WTC11 (cell line): Measurements from ENCODE around the gene RPS6KA5. TPM values are rescaled to one million over a fixed set of nuclear protein-coding genes. Genes with fewer than 3 reads are reported as not detected.

Source experiments
- ATAC-seq: fragments of 200-7000 bp; cut with Tn5 transposase; 2 replicates; pipeline ENCODE4 v1.10.0; 2021; ENCODE audit warnings: mild to moderate bottlenecking, moderate library complexity
- CTCF ChIA-PET: fragments of 300-600 bp; sonication (Branson Sonifier 250); formaldehyde crosslinking; loops from one replicate; lab custom pipeline; 2021; ENCODE audit warnings: antibody characterized with exemption; lab: Charles Lee
- POLR2A ChIA-PET: fragments of 350-600 bp; sonication (Branson Sonifier 250); formaldehyde crosslinking; loops from one replicate; lab custom pipeline; 2021; ENCODE audit warnings: antibody characterized with exemption; lab: Charles Lee
- DNase-seq: peaks from one replicate; pipeline ENCODE4 v3.0.0; 2021; ENCODE audit warnings: low spot score
- H3K27ac Mint-ChIP-seq: 2 replicates; pipeline ENCODE4 v1.8.0; 2021; ENCODE audit warnings: mixed read lengths
- H3K27me3 Mint-ChIP-seq: 2 replicates; pipeline ENCODE4 v1.8.0; 2021; ENCODE audit warnings: low read depth, mild to moderate bottlenecking, moderate library complexity, mixed read lengths
- H3K36me3 Mint-ChIP-seq: 2 replicates; pipeline ENCODE4 v1.8.0; 2021; ENCODE audit warnings: mixed read lengths
- H3K4me1 Mint-ChIP-seq: 2 replicates; pipeline ENCODE4 v1.8.0; 2022; ENCODE audit warnings: mixed read lengths
- H3K4me3 Mint-ChIP-seq: 2 replicates; pipeline ENCODE4 v1.8.0; 2021; ENCODE audit warnings: mild to moderate bottlenecking, moderate library complexity, mixed read lengths
- H3K9me3 Mint-ChIP-seq: 2 replicates; pipeline ENCODE4 v1.8.0; 2021; ENCODE audit warnings: mixed read lengths
- EMX1 ChIP-seq: fragments of 250-450 bp; sonication (Bioruptor Pico); IDR thresholded peaks from 2 replicates; pipeline ENCODE4 v1.8.0; 2021; ENCODE audit warnings: mild to moderate bottlenecking
- FOXP1 ChIP-seq: sonication (generic); formaldehyde crosslinking; IDR thresholded peaks from 2 replicates; pipeline ENCODE4 v1.8.0; 2022; ENCODE audit warnings: missing genetic modification reagents, mild to moderate bottlenecking, moderate library complexity, borderline replicate concordance
- HMGA2 ChIP-seq: fragments of 250-450 bp; sonication (Bioruptor Pico); IDR thresholded peaks from 2 replicates; pipeline ENCODE4 v1.4.0; 2021; ENCODE audit warnings: mild to moderate bottlenecking, moderate library complexity
- IRF2 ChIP-seq: sonication (generic); formaldehyde crosslinking; IDR thresholded peaks from 2 replicates; pipeline ENCODE4 v1.8.0; 2022; ENCODE audit warnings: low read depth, missing genetic modification reagents, borderline replicate concordance
- KAT7 ChIP-seq: sonication (generic); formaldehyde crosslinking; IDR thresholded peaks from 2 replicates; pipeline ENCODE4 v1.8.1; 2023; ENCODE audit warnings: missing genetic modification reagents, mild to moderate bottlenecking, borderline replicate concordance
- MXD4 ChIP-seq: fragments of 250-450 bp; sonication (Bioruptor Pico); IDR thresholded peaks from 2 replicates; pipeline ENCODE4 v1.8.0; 2021; ENCODE audit warnings: mild to moderate bottlenecking, moderate library complexity, borderline replicate concordance
- MYBL2 ChIP-seq: sonication (generic); formaldehyde crosslinking; IDR thresholded peaks from 2 replicates; pipeline ENCODE4 v1.8.1; 2023; ENCODE audit warnings: mild to moderate bottlenecking, moderate library complexity, missing genetic modification reagents
- NFE2L1 ChIP-seq: sonication (generic); formaldehyde crosslinking; IDR thresholded peaks from 2 replicates; pipeline ENCODE4 v1.8.1; 2023; ENCODE audit warnings: missing genetic modification reagents
- PRRX2 ChIP-seq: fragments of 250-450 bp; sonication (Bioruptor Pico); IDR thresholded peaks from 2 replicates; pipeline ENCODE4 v1.8.0; 2021; ENCODE audit warnings: mild to moderate bottlenecking
- SMAD4 ChIP-seq: sonication (generic); formaldehyde crosslinking; IDR thresholded peaks from 2 replicates; pipeline ENCODE4 v1.8.0; 2022; ENCODE audit warnings: mild to moderate bottlenecking, missing genetic modification reagents
- TCF7 ChIP-seq: sonication (generic); formaldehyde crosslinking; IDR thresholded peaks from 2 replicates; pipeline ENCODE4 v1.8.0; 2022; ENCODE audit warnings: mild to moderate bottlenecking, low read depth, missing genetic modification reagents, moderate library complexity
- ZBTB21 ChIP-seq: sonication (generic); formaldehyde crosslinking; IDR thresholded peaks from 2 replicates; pipeline ENCODE4 v1.8.1; 2023; ENCODE audit warnings: mild to moderate bottlenecking, missing genetic modification reagents, borderline replicate concordance
- ZNF138 ChIP-seq: sonication (generic); formaldehyde crosslinking; conservative IDR thresholded peaks from 2 replicates; pipeline ENCODE4 v1.8.1; 2022; ENCODE audit warnings: mild to moderate bottlenecking, moderate library complexity, missing genetic modification reagents
- ZNF263 ChIP-seq: sonication (generic); formaldehyde crosslinking; IDR thresholded peaks from 2 replicates; pipeline ENCODE4 v1.8.1; 2022; ENCODE audit warnings: low read depth, mild to moderate bottlenecking, moderate library complexity, missing genetic modification reagents
- total RNA-seq: library from RNA; stranded (reverse); gene quantifications from 3 replicates; pipeline ENCODE4 v1.2.3, GENCODE V29; 2021
- TF ChIP-seq, protein P1 (sequence below): sonication (generic); formaldehyde crosslinking; IDR thresholded peaks from 2 replicates; pipeline ENCODE4 v1.8.1; 2023; ENCODE audit warnings: mild to moderate bottlenecking, missing genetic modification reagents, borderline replicate concordance
- TF ChIP-seq, protein P2 (sequence below): fragments of 200-600 bp; IDR thresholded peaks from 2 replicates; pipeline ENCODE4 v1.8.0; 2022; ENCODE audit warnings: antibody characterized with exemption
- TF ChIP-seq, protein P3 (sequence below): sonication (generic); formaldehyde crosslinking; IDR thresholded peaks from 2 replicates; pipeline ENCODE4 v1.8.1; 2022; ENCODE audit warnings: low read depth, missing genetic modification reagents, borderline replicate concordance
- TF ChIP-seq, protein P4 (sequence below): sonication (generic); formaldehyde crosslinking; IDR thresholded peaks from 2 replicates; pipeline ENCODE4 v1.8.1; 2023; ENCODE audit warnings: mild to moderate bottlenecking, missing genetic modification reagents, moderate library complexity
- TF ChIP-seq, protein P5 (sequence below): fragments of 250-450 bp; sonication (Bioruptor Pico); IDR thresholded peaks from 2 replicates; pipeline ENCODE4 v1.9.0; 2021; ENCODE audit warnings: mild to moderate bottlenecking
- TF ChIP-seq, protein P6 (sequence below): fragments of 250-450 bp; sonication (Bioruptor Pico); IDR thresholded peaks from 2 replicates; pipeline ENCODE4 v1.9.0; 2021; ENCODE audit warnings: moderate library complexity, mild to moderate bottlenecking, inconsistent platforms, borderline replicate concordance
- TF ChIP-seq, protein P7 (sequence below): sonication (generic); formaldehyde crosslinking; IDR thresholded peaks from 2 replicates; pipeline ENCODE4 v1.8.1; 2023; ENCODE audit warnings: mild to moderate bottlenecking, missing genetic modification reagents, moderate library complexity

RPS6KA5 gene
- total RNA-seq, 1 experiment from 2014 or later = 5.2 TPM

DNA sequence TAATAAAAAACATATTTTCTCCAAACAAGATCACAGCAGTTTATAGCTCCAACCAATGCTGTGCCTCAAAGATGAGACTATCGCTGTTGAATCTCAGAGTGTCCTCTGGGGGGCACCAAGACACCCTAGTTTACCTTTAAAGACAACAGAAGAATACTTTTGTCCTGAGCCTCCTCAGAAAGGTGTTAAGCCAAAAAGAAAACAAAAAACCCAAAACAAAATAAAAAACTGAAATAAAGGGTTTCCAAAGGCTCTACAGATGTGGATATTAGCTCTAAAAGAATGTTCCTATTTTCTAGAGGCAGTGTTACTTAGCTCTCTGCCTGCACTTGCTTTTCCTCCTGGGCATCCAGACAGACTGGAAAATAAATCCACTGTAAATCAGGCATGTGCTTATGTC lies 157.3 kb downstream of the RPS6KA5 start:
- H3K4me1 Mint-ChIP-seq = peaks cover 8% of the 10 kb centered on the region
- POLR2A ChIA-PET = no interaction called here
- DNase-seq = peak; percentile 45

DNA sequence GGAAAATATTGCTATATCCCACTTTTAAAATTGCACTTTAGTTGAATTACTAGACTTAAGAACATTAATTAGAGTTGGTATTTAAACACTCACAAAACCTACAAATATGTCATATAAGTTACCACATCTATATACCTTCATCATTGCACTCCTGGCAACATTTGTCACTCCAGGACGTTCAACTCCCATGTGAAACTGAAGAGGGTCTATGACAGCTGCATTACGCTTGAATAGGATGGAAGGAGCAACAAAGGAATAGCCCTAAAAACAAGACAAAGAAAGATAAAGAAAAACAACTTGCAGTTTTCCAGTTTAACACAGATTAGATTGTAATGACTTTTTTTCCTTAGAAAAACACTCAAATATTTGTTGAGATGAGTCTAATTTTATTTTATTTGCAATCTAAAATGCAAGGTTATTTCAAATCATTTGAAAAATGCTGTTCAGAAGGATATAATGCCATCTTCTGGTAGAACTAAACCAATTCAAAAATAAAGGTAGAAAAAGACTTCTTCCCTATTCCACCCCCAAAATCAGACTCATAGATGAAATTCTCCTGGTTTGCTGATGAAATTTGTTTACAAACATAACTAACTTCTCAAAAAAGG lies 159.9 kb downstream of the RPS6KA5 start:
- CTCF ChIA-PET = interaction anchor here (0.7 to 4.5 kb wide), 7 partner anchors 52 to 273 kb away, joined by 3 to 43 read pairs (median 3); no protein-coding TSS in a partner anchor

More for the DNA sequence above, 157.3 kb downstream of the RPS6KA5 start:
- no peak overlapping the region for H3K27ac Mint-ChIP-seq
- no peaks in the 10 kb centered on the region for H3K9me3 Mint-ChIP-seq
- ATAC-seq = peak; percentile 92
- H3K27me3 Mint-ChIP-seq = no peaks in the 10 kb centered on the region
- TF ChIP-seq, protein P1, sequence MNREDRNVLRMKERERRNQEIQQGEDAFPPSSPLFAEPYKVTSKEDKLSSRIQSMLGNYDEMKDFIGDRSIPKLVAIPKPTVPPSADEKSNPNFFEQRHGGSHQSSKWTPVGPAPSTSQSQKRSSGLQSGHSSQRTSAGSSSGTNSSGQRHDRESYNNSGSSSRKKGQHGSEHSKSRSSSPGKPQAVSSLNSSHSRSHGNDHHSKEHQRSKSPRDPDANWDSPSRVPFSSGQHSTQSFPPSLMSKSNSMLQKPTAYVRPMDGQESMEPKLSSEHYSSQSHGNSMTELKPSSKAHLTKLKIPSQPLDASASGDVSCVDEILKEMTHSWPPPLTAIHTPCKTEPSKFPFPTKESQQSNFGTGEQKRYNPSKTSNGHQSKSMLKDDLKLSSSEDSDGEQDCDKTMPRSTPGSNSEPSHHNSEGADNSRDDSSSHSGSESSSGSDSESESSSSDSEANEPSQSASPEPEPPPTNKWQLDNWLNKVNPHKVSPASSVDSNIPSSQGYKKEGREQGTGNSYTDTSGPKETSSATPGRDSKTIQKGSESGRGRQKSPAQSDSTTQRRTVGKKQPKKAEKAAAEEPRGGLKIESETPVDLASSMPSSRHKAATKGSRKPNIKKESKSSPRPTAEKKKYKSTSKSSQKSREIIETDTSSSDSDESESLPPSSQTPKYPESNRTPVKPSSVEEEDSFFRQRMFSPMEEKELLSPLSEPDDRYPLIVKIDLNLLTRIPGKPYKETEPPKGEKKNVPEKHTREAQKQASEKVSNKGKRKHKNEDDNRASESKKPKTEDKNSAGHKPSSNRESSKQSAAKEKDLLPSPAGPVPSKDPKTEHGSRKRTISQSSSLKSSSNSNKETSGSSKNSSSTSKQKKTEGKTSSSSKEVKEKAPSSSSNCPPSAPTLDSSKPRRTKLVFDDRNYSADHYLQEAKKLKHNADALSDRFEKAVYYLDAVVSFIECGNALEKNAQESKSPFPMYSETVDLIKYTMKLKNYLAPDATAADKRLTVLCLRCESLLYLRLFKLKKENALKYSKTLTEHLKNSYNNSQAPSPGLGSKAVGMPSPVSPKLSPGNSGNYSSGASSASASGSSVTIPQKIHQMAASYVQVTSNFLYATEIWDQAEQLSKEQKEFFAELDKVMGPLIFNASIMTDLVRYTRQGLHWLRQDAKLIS = no peak
- TF ChIP-seq PRRX2 (CRISPR knock-in tag) (no peak), SMAD4 (CRISPR knock-in tag) (no peak), HMGA2 (CRISPR knock-in tag) (no peak), NFE2L1 (CRISPR knock-in tag) (no peak)
- TF ChIP-seq, protein P2, sequence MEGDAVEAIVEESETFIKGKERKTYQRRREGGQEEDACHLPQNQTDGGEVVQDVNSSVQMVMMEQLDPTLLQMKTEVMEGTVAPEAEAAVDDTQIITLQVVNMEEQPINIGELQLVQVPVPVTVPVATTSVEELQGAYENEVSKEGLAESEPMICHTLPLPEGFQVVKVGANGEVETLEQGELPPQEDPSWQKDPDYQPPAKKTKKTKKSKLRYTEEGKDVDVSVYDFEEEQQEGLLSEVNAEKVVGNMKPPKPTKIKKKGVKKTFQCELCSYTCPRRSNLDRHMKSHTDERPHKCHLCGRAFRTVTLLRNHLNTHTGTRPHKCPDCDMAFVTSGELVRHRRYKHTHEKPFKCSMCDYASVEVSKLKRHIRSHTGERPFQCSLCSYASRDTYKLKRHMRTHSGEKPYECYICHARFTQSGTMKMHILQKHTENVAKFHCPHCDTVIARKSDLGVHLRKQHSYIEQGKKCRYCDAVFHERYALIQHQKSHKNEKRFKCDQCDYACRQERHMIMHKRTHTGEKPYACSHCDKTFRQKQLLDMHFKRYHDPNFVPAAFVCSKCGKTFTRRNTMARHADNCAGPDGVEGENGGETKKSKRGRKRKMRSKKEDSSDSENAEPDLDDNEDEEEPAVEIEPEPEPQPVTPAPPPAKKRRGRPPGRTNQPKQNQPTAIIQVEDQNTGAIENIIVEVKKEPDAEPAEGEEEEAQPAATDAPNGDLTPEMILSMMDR = peak; percentile 40; the same call in 1 of the 2 replicates
- TF ChIP-seq, protein P3, sequence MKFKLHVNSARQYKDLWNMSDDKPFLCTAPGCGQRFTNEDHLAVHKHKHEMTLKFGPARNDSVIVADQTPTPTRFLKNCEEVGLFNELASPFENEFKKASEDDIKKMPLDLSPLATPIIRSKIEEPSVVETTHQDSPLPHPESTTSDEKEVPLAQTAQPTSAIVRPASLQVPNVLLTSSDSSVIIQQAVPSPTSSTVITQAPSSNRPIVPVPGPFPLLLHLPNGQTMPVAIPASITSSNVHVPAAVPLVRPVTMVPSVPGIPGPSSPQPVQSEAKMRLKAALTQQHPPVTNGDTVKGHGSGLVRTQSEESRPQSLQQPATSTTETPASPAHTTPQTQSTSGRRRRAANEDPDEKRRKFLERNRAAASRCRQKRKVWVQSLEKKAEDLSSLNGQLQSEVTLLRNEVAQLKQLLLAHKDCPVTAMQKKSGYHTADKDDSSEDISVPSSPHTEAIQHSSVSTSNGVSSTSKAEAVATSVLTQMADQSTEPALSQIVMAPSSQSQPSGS (CRISPR knock-in tag) = no peak
- TF ChIP-seq, protein P4, sequence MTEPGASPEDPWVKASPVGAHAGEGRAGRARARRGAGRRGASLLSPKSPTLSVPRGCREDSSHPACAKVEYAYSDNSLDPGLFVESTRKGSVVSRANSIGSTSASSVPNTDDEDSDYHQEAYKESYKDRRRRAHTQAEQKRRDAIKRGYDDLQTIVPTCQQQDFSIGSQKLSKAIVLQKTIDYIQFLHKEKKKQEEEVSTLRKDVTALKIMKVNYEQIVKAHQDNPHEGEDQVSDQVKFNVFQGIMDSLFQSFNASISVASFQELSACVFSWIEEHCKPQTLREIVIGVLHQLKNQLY (CRISPR knock-in tag) = no peak
- no peak overlapping the region for H3K4me3 Mint-ChIP-seq
- CTCF ChIA-PET = interaction anchor here (0.6 to 4.5 kb wide), 34 partner anchors 9 to 383 kb away, joined by 3 to 43 read pairs (median 4); partner anchors contain the start of genes RPS6KA5 and TTC7B
- H3K36me3 Mint-ChIP-seq = no peaks in the 10 kb centered on the region

DNA sequence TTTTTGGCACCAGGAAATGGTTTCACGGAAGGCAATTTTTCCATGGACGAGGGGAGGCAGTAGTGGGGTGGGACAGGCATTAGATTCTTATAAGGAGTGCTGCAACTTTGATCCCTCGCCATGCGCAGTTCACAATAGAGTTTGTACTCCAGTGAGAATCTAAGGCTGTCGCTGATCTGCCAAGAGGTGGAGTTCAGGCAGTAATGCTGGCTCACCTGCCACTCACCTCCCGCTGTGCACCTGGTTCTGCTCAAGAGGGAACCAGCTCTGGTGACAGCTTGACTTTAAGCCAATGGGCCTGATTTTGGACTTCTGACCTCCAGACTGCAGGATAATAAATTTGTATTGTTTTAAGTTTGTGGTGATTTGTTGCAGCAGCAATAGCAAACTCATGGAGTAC lies 163.4 kb downstream of the RPS6KA5 start:
- H3K4me1 Mint-ChIP-seq = peaks cover 6% of the 10 kb centered on the region
- POLR2A ChIA-PET = no interaction called here
- CTCF ChIA-PET = no interaction called here
- H3K36me3 Mint-ChIP-seq = no peaks in the 10 kb centered on the region
- DNase-seq (no peak), ATAC-seq (no peak)
- H3K9me3 Mint-ChIP-seq = no peaks in the 10 kb centered on the region
- H3K27ac Mint-ChIP-seq = no peak overlapping the region
- H3K4me3 Mint-ChIP-seq = no peak overlapping the region
- no peaks in the 10 kb centered on the region for H3K27me3 Mint-ChIP-seq
- TF ChIP-seq ZNF263 = no peak
- no peak for TF ChIP-seq FOXP1
- TF ChIP-seq TCF7 (CRISPR knock-in tag) = no peak
- no peak for TF ChIP-seq EMX1
- no peak for TF ChIP-seq ZNF138 (CRISPR knock-in tag)
- TF ChIP-seq KAT7 (CRISPR knock-in tag) = no peak
- TF ChIP-seq, protein P5, sequence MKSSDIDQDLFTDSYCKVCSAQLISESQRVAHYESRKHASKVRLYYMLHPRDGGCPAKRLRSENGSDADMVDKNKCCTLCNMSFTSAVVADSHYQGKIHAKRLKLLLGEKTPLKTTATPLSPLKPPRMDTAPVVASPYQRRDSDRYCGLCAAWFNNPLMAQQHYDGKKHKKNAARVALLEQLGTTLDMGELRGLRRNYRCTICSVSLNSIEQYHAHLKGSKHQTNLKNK = no peak
- TF ChIP-seq, protein P6, sequence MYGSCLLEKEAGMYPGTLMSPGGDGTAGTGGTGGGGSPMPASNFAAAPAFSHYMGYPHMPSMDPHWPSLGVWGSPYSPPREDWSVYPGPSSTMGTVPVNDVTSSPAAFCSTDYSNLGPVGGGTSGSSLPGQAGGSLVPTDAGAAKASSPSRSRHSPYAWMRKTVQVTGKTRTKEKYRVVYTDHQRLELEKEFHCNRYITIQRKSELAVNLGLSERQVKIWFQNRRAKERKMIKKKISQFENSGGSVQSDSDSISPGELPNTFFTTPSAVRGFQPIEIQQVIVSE = no peak
- no peak for TF ChIP-seq IRF2 (CRISPR knock-in tag)
- no peak for TF ChIP-seq MYBL2

More for the DNA sequence above, 159.9 kb downstream of the RPS6KA5 start:
- no peaks in the 10 kb centered on the region for H3K9me3 Mint-ChIP-seq
- H3K4me1 Mint-ChIP-seq = peaks cover 6% of the 10 kb centered on the region
- no peak overlapping the region for H3K4me3 Mint-ChIP-seq
- TF ChIP-seq, protein P7, sequence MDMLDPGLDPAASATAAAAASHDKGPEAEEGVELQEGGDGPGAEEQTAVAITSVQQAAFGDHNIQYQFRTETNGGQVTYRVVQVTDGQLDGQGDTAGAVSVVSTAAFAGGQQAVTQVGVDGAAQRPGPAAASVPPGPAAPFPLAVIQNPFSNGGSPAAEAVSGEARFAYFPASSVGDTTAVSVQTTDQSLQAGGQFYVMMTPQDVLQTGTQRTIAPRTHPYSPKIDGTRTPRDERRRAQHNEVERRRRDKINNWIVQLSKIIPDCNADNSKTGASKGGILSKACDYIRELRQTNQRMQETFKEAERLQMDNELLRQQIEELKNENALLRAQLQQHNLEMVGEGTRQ (CRISPR knock-in tag) = no peak
- no peak for TF ChIP-seq ZBTB21 (CRISPR knock-in tag)
- TF ChIP-seq EMX1 = no peak
- no peak for TF ChIP-seq MXD4 (CRISPR knock-in tag)
- TF ChIP-seq PRRX2 (CRISPR knock-in tag) = no peak
- POLR2A ChIA-PET = no interaction called here
- H3K27me3 Mint-ChIP-seq = no peaks in the 10 kb centered on the region
- H3K27ac Mint-ChIP-seq = no peak overlapping the region
- DNase-seq (no peak), ATAC-seq (no peak)
- no peaks in the 10 kb centered on the region for H3K36me3 Mint-ChIP-seq
